ENCODE measurements around the gene OSBPL6.

The OSBPL6 gene

DNA sequence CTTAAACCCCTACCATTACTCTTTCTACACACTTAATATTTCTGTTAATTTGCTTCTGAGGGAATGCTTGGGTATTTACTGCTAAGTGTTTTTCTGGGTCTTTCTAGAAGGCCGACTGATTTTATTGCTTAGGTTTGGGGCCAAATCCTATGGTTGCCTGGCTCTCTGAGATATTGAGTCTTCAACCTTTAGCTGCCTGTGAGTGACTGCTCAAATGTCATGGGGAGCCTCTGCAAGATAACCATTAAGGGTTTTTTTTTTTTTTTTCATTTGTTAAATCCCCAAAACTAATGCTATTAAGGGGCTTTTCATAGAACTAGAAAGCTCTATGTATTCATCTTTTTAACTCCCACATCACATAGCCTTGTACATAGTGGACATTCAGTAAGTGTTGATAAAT is 5.0 kb downstream of the OSBPL6 start:
- no peak for DNase-seq

DNA sequence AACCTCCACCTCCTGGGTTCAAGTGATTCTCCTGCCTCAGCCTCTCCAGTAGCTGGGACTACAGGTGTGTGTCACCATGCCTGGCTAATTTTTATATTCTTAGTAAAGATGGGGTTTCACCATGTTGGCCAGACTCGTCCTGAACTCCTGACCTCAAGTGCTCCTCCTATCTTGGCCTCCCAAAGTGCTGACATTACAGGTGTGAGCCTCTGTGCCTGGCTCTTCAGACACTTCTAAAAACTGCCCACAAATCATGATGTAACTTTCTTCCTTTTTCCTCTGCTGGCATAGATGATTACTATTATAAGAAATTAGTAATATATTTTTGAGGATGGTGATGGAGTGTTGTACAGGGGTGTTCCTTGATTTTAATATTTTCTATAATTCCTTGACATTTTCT is 6.0 kb downstream of the OSBPL6 start:
- DNase-seq, result no peak

DNA sequence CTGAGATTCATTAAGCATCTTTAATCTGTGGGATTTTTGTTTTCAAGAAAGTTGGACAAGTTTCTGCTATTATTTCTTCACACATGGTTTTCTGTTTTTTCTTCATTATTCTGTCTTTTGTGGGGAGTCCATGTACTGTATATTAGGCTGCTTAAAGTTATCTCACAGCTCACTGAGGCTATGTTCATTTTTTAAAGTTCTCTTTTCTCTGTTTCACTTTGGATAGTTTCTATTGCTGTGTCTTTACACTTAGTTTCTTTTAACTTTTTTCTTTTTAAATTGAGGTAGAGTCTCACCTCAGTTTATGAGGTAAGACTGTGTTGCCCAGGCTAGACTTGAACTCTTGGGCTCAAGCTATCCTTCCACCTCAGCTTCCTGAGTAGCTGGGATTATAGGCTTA is 8.6 kb downstream of the OSBPL6 start:
- no peak for DNase-seq

DNA sequence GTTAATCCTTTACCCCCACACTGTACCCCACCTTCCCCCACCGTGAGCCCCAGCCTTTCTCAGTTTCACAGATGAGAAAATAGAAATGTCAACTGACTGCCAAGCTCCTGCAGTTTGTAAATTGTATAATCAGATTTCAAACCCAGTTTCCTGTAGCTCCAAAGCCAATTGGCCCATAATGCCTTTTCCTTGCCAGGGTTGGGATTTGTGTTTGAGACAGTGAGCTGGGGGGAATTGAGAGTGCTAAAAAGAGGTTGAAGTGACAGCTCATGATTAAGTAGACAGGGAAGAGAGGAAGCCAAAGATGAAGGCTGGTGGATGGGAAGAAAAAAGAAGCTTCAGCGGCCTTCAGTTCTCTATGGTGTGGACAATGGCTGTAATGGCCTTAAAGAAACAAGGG is 10.7 kb downstream of the OSBPL6 start:
- no peak for DNase-seq

DNA sequence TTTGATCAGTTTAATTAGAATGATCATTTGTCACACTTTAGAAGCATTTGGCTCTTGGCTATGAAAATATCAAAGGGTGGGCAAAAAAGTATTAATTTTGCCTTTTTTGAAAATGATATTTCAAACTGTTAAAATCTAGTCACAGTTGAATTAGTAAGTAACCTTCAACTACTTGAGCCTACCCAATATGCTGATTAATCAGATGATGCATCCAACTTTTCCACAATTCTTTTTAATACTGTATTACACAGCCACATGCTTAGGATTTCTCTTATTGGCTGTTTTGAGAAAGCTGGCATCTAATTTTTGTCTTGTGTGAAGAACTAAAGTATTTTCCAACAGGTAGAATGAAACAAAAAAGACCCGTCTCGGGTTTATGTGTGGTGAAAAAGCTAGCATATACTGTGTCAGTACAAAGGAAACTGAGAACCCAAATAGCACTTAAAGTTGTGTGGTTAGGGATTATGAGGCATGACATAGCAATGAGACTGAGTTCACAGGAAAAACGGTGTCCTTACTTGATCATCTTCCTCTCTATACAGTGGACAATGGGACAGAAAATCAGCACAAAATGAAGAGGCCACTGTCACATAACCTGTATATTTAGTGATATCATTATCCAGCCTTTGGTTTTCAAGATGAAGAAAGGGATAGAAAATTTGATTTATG is 11.7 kb downstream of the OSBPL6 start:
- DNase-seq, result no peak

DNA sequence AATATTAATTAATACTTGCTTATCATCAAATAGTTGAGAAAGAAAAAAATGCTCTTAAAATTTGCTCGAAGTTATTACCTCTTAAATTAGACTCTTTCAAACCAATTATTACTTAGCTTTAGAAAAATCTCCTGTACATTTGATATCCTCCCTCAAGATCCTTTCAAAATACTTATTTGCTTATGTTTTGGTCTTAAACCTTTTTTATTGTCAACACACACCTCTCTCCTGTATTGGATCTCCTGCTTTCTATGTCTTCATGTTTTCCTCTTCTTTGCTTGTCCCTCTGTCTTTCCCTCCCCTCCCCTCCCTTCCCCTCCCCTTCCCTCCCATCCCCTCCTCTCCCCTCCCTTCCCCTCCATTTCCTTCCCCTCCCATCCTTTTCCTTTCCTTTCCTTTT is 14.0 kb downstream of the OSBPL6 start:
- DNase-seq, result no peak

DNA sequence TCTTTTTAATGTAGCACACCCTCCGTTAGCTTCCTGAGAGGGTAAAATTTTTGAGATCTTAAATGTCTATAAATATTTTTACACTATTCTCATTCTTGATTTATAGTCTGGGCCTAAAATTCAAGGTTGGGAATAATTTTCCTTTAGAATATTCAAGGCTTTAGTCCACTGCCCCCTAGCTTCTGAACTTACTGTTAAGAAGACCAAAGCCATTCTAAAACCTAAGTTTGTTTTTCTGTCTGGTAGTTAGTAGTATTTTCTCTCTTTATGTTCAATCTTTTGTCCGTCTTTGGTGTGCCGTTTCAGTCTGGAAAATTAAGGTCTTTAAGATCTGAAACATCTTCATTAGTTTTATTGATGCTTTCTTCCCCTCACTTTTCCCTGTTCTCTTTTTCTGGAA is 14.5 kb downstream of the OSBPL6 start:
- DNase-seq, result no peak

DNA sequence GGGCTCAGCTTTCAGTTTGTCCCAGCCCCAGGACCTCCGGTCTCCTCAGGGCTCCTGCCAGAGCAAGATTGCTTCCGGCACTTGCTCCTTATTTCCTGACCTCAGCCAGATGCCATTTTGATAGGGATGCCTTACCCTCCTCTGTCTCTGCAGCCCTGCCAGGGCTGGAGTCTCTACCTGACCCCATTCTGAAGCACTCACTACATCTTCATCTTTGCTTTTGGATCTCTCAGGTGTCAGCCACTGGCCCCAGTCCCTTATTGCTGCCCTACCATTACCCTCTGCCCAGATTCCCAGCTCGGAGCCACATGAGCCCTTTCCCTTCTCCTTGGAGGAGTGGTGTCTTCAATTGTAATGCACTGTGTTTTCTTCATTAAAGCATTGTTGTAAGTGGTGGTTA is 17.1 kb downstream of the OSBPL6 start:
- no peak for DNase-seq

DNA sequence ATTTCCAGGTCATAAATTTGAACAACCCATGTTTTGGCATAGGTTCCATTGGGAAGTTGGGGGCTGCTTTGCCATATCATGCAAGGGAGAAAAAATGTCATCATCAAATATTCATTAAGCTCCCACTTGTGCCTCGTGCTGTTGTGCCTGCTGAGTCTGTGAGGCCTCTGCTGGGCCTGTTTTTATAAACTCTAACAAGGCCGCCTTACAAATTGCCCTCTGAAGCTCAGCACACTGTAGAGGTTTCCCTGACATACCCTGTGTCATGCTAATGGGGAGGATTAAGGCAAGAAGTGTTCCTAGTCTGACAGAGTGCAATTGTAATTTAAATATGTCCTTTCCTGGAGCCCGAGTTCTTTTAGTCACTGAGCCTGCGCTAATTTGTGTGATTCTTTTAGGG is 17.6 kb downstream of the OSBPL6 start:
- no peak for DNase-seq

DNA sequence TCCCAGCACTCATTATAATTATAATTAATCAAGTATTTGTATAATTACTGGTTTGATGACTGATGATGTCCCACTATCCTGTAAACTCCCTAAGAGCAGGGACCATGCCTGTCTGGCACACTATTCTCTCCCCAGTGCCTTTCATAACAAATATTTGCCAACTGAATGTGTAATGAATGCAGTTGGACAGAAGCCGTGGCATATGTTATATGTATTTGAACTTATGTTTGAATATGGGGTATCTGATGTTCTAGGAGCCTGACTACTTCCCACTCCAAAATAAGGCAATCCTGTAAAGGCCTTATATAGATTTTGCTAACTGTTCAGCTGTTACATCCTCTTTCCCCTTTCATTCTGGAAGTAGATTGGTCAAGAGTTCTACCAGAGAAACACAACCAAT is 19.7 kb downstream of the OSBPL6 start:
- DNase-seq, result no peak

DNA sequence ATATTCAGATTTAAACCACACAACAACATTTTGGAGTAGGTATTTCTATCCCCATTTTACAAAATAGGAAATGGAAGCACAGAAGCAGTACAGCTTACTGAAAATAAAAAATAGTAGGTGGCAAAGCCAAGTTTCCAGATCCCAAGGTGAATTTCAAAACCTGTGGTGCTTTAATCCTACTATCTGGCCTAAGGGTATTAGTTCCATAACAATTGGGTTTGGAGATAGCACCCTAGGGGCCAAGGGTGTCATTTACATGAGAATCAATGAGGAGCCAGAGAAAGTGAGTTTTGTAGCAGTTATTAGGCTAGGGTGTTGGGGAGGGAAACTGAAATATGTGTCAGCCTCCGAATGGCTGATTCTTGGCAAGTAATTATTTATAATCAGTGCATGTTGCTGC is 24.9 kb downstream of the OSBPL6 start:
- DNase-seq, result no peak

DNA sequence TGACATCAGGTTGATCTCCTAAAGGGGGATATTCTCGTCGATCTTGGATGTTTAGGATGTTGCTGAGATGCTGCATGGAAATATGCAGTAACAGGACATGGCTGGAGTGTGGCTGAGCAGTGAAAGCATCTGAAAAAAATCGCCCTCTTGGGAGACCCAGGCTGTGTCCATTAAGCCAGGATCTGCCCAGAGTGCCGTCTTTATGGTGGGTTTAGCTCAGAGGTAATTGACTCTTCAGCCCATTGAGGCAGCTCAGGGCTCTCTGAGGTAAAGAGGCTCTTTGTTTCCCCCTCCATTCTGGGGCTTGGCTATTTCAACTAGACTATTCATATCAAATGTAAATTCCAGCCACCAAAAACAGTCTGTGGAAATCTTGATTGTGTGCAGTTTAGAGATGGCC is 26.5 kb downstream of the OSBPL6 start:
- no peak for DNase-seq

DNA sequence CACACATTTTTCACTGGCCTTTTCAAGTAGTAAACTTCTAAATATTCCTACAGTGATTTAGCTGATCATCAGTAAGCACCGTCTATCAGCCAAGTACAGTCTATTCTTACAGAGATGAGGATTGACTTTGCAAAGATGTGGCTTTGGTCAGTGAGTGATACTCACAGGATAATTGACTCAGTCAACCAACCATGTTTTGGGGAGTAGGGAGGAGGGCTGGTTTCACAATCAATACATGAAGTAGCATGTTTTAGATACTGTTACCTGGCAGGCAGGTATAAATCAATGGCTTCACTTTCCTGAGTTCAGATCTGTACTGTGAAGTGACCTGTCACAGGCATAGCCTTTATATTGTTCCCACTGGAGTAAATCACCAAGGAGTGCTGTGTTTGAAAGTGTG is 27.2 kb downstream of the OSBPL6 start:
- no peak for DNase-seq

DNA sequence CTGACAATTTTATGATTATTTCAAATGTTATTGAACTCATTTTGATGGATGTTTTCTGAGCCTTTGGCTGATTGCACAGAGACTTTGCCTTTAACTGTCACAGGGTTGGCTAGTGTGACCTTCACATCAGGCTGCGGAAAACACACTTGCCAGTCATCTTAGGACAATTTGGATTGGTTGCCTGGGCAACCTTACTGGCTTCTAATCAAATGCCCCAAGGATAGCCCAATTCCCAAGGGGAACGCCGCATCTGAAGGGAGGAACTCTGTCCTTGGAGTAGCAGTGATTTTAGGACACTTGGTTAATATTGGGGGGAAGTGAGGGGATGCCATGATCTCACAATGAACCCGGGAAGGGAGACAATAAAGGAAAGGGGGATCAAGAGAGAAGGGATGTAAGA is 29.5 kb downstream of the OSBPL6 start:
- no peak for DNase-seq

DNA sequence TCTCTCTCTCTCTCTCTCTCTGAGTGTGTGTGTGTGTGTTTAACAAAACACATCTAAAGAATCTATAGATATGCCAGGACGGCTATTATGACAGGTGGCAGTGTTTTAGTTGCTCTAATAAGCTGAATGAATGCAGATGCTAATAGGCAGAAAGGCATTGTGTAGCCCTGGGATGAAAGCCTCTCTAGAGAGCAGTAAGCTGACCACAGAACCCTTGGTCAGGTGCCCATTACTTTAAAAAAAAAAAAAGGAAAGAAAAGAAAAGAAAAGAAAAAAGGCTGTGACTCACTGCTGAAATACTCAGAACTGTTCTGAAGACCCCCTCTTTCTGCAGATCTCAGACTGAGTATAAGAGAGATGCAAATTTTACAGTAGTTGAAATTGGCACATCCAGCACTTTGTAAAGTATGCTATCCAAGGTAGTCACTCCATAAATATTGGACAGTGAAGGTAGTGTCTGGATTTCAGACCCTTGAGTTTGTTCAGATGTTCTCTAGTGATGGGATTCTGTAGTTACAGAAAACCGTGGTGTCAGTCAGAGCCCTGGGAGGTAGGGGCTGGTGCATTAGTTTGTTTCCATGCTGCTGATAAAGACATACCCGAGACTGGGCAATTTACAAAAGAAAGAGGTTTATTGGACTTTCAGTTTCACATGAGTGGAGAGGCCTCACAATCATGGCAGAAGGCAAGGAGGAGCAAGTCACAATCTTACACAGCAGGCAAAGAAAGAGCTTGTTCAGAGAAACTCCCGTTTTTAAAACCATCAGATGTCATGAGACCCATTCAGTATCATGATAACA is 30.9 kb downstream of the OSBPL6 start:
- no peak for DNase-seq

DNA sequence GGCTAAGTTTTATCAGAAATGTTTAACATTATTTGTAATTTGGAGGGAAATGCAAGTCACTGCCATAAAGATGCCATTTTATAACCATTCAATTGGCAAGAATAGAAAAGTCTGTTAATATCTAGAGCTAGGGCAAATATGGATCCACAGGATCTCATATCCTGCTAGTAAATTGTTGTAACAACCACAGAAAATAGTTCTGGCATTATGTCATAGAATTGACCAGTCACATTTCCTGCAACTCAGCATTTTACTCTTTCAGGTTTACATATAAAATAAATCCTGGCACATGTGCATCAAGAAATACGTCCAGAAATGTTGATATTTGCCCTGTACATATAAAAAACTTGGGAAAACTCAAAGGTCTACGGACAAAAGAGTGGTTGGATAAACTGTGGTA is 32.9 kb downstream of the OSBPL6 start:
- DNase-seq, result no peak

DNA sequence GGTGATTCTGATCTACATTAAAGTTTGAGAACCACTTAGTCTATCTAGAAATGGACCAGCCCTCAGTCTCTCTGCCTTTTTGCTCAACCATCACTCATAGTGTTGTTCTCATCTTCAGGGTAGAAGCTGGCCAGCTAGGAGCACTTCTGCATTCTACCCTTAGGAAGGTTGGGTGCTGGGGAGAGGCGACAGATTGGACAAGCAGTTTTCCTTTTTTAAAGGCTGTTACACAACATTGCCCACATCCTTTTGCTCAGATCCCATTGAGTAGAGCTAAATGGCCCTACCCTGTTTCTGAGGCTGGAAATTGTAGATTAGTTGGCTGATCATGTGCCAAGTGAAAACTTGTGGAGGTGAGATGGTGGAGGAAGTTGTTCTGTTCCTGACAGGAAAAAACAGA is 35.6 kb downstream of the OSBPL6 start:
- no peak for DNase-seq

DNA sequence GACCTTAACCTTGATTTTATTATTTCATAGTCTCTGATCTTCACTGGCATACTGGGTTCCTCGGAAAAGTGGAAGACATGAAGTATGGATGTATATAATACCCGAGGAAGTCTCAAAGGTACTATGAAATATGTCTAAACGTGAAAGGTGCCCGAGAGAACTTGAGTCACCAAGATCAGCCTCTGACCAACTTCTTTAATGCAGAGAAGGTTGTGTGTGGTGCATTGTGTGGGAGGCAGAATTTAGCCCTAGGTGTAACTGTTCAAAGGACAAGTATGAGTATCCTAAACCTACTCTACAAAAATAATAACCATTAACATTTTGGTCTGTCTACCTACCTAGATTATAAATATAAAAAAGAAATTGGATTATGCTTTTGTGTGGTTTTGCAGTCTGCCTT is 36.1 kb downstream of the OSBPL6 start:
- no peak for DNase-seq

DNA sequence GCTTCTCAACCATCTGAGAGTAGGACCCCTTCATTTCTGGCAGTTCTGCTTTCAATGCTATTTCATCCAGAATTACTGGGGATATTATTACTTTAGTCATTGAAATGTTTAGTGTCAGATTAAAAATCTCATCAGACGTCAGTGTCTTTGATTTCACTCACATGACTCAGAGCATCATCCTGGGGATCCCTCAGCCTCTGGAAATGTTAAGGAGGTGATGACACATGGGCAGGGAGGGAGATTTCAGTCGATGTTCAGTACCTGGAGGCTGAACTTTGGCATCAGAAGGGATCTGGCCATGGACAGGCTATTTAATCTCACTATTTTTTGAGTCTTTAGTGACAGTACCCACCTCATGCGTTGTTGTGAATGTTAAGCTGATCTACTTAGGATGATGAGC is 39.1 kb downstream of the OSBPL6 start:
- no peak for DNase-seq

DNA sequence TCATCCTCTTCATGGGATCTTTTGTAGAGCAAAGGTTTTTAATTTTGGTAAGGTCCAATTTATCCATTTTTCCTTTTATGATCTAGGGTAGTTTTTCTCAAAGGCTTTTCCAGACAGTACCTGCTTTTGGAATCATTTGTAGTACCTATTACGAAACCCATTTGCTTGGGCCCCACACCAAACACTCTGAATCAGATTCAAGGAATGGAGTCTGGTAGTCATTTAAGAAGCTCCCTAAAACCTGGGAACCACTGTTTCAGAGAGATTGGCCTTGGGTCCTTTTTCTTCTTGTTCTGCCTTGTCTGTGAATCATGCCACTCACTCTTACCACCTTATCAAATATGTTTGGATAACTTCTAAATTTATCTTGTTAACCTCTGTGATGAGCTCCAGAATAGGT is 40.3 kb downstream of the OSBPL6 start:
- no peak for DNase-seq

DNA sequence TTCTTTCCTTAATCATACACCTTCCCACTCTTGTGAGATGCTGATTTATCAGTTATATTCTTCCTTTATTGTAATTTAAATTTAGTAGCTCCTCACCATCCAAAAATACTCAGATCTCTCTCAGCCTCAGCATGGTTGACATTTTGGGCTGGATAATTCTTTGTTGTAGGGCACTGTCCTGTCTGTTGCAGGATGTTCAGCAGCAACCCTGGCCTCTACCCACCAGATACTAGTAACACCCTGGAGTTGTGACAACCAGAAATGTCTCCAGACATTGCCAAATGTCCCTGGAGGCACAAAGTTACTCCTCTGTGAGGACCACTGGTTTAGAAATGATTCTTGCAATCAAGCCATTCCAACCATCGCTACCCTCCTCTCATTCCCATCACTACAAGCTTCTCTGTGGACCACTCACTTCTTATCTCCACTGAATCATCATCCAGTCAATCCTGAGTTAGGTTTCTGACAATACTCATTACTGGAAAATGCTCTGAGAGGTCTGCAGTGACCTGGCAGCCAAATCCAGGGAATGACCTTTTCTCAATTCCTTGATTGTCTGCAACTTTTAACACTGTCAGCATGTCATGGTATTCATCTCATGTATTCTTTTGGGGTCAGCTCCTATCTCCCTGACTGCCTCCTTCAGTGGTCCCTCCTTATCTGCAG is 43.3 kb downstream of the OSBPL6 start:
- no peak for DNase-seq

DNA sequence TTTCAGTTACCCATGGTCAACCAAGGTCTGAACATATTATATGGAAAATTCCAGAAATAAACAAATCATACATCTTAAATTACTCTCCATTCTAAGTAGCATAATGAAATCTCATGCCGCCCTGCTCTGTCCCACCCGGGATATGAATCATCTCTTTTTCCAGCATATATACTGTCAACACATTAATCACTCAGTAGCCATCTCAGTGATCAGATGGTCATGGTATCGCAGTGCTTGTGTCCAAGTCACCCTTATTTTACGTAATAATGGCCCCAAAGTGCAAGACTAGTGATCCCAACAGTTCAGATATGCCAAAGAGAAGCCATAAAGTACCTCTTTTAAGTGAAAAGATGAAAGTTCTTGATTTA is 43.8 kb downstream of the OSBPL6 start:
- DNase-seq, result no peak

DNA sequence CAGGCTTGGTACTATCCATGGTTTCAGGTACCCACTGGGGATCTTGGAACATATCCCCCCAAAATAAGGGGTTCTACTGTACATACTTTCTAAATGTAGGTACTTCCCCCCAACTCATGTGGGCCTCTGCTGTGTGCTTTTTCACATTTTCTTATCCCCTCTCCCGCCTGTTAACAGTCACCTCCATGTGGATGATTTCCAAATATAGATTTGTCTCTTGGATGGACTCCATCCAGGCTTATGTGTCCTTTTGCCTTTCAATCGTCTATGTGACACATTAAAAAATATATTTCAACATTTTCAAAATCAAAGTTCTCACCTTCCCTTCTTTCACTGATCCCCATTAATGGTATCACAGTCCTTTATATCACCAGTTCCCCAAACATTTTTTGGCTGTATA is 44.4 kb downstream of the OSBPL6 start:
- no peak for DNase-seq

DNA sequence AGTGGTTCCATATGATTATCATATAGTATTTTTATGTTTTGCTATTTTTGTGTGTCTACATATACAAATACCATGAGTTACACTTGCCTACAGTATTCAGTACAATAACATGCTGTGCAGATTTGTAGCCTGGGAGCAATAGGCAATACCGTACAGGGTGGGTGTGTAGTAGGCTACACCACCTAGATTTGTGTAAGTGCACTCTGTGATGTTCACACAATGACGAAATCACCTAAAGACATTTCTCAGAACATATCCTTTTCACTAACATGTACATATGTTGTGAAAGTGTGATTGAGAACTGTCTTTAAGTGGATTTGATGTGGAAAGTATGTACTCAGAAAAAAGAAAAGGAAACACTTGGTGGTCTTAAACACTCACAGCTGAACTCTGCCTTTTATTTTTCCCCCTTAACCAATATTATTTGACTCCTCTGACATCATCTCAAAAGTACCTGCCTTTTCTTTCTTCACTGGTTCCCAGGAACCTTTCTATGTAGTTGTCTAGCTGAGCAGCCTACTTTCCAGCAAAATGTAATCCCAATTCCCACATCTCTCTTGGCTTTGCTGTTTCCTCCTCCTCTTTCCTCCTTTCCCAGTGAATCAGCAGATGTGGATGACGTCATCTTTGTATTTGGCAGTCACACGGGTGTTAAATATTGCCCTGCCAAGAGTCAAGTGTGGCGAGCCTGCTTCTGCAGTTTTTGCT is 47.7 kb downstream of the OSBPL6 start:
- DNase-seq, result peak; percentile 90
